ENCODE measurements around the gene NUDT19. TPM values are rescaled to one million over a fixed set of nuclear protein-coding genes. Genes with fewer than 3 reads are reported as not detected.

The NUDT19 gene
- total and polyA plus RNA-seq, 9 of the 15 experiments (the other 6 are each of a cell fraction or from before 2014, with no cell fraction given): 9.6 to 38.6 (median 14.4) TPM

DNA sequence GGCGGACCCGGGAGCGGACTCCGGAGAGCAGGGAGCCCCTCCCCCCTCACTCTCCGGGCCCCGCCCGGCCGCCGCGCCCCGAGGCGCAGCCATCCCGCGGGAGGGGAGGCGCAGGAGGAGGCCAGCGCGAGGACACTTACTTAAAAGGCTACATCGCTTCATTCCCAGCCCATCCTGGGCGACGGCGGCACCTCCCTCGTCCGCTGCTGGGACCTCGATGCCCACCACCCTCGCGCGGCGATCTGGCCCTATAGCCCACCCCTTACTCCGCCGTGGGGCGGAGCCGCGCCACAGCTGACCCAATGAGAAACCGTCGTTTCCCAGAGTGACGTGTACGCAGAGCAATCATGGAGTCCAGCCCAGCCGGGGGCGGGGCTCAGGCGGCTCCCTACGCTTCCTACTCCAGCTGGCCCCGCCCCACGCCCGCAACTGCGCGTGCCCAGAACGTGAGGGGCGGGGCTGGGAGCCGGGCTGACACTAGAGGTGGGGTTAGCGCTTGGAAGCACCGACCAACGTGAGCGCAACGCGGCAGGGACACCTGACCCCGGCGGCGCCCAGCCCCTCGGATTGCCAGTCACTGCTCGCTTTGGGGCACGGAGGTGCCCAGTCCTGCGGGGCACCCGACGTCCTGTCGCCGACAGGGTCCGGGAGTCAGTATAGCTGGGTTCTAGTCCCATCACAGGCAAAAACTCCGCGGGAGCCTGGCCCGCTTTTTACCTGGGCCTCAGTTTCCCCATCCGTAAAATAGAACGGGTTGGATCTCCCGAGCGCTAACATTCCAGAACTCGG lies 16.5 kb upstream of the NUDT19 start, which contains the start of gene ANKRD27 (continued):
- TF ChIP-seq GTF3C2 (IDR thresholded peaks at IDR 0.05; ENCODE audit: borderline replicate concordance, extremely low read depth, insufficient read length): no peak
- TF ChIP-seq ZBTB26 (CRISPR knock-in tag; IDR thresholded peaks at IDR 0.05): no peak
- peak; percentile 55 for TF ChIP-seq PCBP1 (IDR thresholded peaks at IDR 0.05; ENCODE audit: low read depth, low read length, poor library complexity, severe bottlenecking)
- TF ChIP-seq CREM (IDR thresholded peaks at IDR 0.05; ENCODE audit: low read depth): peak; percentile 61
- TF ChIP-seq ZNF436 (CRISPR knock-in tag; IDR thresholded peaks at IDR 0.05): no peak
- TF ChIP-seq ATF7 (IDR thresholded peaks at IDR 0.05): peak; percentile 68
- no peak for TF ChIP-seq ZBTB1 (CRISPR knock-in tag; IDR thresholded peaks at IDR 0.05; ENCODE audit: borderline replicate concordance, low read depth)
- TF ChIP-seq U2AF2 (optimal IDR thresholded peaks at IDR 0.05; ENCODE audit: low read depth, low read length): no peak
- no peak for TF ChIP-seq RUNX1 (IDR thresholded peaks at IDR 0.05; ENCODE audit: low read depth)
- TF ChIP-seq, protein P1, sequence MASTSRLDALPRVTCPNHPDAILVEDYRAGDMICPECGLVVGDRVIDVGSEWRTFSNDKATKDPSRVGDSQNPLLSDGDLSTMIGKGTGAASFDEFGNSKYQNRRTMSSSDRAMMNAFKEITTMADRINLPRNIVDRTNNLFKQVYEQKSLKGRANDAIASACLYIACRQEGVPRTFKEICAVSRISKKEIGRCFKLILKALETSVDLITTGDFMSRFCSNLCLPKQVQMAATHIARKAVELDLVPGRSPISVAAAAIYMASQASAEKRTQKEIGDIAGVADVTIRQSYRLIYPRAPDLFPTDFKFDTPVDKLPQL (IDR thresholded peaks at IDR 0.05; ENCODE audit: extremely low read depth, insufficient read length): no peak
- 0 out of 2 replicates have a peak, but pooled peaks have one; percentile 54 for TF ChIP-seq ZNF511 (CRISPR knock-in tag; IDR thresholded peaks at IDR 0.05)
- no peak for TF ChIP-seq NONO (IDR thresholded peaks at IDR 0.05; ENCODE audit: low read depth in 2 of 2, low read length in 1 of 2)
- no peak; the same call in 1 of the 2 replicates for TF ChIP-seq ZNF740 (CRISPR knock-in tag; IDR thresholded peaks at IDR 0.05)
- TF ChIP-seq ZNF740 (tag; IDR thresholded peaks at IDR 0.05): no peak

All from K562 (cell line).